GM12872 (cell line): ENCODE data around the gene CDH15.

Experiments used
- TF ChIP-seq, protein P1 (sequence below): IDR thresholded peaks from 3 replicates; pipeline ENCODE4 v1.5.1; 2011; ENCODE audit warnings: low read depth, mild to moderate bottlenecking, low read length, moderate library complexity; ENCODE audit not compliant: insufficient read depth

CDH15 gene

DNA sequence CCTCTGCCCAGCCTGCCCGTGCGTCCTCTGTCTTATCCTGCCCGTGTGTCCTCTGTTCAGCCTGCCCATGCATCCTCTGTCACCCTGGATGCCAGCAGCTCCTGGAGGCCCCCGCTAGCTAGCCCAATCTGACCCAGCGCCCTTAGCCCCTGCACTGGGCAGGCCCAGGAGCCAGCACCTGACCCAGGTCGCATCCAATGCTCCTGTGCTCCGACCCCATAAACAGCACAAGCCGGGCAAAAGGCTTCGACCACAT is 13.1 kb downstream of the CDH15 start:
- TF ChIP-seq, protein P1, sequence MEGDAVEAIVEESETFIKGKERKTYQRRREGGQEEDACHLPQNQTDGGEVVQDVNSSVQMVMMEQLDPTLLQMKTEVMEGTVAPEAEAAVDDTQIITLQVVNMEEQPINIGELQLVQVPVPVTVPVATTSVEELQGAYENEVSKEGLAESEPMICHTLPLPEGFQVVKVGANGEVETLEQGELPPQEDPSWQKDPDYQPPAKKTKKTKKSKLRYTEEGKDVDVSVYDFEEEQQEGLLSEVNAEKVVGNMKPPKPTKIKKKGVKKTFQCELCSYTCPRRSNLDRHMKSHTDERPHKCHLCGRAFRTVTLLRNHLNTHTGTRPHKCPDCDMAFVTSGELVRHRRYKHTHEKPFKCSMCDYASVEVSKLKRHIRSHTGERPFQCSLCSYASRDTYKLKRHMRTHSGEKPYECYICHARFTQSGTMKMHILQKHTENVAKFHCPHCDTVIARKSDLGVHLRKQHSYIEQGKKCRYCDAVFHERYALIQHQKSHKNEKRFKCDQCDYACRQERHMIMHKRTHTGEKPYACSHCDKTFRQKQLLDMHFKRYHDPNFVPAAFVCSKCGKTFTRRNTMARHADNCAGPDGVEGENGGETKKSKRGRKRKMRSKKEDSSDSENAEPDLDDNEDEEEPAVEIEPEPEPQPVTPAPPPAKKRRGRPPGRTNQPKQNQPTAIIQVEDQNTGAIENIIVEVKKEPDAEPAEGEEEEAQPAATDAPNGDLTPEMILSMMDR: no peak

DNA sequence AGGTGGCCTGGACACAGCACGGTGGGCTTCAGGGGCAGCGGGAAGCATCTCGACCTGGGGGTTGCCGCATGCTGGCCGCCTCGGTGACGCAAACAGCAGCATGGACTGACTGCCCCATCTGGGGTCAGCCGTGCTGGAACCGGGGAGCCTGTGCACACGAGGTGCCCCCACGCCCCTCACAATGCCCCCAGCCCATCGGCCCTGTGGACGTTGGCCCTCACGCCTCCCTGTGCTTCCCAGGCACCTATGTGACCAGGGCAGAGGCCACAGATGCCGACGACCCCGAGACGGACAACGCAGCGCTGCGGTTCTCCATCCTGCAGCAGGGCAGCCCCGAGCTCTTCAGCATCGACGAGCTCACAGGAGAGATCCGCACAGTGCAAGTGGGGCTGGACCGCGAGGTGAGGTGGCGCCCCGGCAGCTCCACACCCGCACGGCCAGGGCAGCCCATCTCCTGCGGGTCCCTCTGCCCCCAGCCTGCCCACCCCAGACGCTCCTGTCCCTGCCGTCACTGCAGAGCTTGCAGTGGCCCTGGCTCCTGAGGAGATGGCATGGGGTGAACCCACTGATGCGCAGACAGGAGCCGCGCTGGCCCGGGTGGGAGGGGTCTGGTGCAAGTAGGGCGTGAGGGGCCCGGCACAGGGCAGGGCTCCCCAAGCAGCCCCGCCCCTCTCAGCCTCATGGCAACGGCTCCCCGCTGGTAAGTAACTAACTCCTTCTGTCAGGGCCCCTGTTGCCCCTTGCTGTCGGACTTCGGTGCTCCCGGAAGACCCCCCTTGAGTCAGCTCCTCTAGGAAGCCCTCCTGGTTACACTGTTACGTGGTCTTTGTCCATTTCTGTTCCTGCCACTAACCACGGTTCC is 13.6 kb downstream of the CDH15 start:
- TF ChIP-seq, protein P1: no peak

DNA sequence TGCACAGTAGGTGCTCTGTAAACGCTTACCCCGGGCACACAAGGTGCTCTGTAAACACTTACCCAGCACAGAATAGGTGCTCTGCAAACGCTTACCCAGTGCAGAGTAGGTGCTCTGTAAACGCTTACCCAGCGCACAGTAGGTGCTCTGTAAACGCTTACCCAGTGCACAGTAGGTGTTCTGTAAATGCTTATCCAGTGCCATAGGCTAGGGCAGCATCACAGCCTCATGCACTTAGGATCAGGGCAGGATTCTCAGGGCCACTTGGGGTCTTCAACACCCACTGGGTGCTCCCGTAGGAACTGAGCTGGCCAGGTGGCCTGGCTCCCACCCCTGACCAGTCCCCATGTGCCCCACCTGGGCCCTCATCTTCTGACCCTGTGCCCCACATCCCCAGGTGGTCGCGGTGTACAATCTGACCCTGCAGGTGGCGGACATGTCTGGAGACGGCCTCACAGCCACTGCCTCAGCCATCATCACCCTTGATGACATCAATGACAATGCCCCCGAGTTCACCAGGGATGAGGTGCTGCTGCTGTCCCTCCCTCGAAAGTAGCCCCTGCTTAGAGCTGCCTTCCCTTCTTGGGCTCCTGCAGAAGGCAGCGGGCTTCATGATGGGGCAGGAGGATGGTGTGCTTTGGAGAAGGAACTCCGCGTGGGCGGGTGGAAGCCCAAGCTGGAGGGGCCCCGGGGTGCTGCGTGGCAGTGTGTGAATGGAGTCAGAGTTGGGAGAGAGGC is 15.7 kb downstream of the CDH15 start:
- TF ChIP-seq, protein P1: no peak

DNA sequence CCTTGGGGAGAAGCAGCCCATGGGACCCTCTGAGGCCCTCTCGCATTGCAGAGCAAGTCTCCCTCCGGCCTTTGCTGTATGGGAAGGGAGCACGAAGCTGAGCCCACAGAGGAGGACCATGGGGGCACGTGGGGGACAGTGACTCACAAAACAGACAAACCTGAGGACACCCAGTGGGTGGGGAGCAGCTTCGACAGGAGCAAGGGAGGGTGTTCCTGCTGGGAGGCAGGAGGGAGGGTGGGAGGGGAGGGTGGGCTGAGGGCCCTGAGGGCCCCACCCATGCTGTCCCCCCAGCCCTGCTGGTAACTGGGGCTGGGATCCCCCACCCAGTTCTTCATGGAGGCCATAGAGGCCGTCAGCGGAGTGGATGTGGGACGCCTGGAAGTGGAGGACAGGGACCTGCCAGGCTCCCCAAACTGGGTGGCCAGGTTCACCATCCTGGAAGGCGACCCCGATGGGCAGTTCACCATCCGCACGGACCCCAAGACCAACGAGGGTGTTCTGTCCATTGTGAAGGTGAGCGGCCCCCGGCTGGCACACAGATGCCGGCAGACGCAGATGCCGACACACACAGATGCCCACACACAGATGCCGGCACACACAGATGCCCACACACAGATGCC is 16.3 kb downstream of the CDH15 start:
- TF ChIP-seq, protein P1: no peak

DNA sequence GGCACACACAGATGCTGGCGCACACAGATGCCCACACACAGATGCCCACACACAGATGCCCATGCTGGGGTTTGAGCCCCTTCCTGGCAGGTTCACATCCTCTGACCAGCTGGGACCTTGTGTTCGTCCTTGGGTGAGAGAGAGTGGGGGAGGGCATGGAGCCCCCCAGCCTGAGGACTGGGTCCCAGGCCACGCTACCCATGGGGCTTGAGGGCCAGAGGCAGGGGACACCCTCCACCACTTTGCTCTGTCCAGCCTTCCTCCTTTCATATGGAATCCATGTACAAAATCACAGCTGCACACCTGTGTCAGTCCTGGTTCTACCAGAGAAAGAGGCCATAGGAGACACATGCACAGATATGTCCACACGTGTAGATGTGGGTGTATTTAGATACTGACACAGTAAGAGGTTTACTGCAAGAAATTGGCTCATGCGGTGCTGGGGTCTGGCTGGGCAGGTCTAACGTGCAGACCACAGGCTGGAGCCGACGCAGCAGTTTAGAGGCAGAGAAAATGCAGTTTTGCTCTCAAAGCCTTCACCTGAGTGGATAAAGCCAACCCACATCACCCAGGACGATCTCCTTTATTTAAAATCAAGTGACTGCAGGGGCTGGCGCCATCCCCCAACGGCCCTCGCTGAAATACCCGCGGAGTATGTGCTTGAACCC is 17.9 kb downstream of the CDH15 start:
- TF ChIP-seq, protein P1: no peak

DNA sequence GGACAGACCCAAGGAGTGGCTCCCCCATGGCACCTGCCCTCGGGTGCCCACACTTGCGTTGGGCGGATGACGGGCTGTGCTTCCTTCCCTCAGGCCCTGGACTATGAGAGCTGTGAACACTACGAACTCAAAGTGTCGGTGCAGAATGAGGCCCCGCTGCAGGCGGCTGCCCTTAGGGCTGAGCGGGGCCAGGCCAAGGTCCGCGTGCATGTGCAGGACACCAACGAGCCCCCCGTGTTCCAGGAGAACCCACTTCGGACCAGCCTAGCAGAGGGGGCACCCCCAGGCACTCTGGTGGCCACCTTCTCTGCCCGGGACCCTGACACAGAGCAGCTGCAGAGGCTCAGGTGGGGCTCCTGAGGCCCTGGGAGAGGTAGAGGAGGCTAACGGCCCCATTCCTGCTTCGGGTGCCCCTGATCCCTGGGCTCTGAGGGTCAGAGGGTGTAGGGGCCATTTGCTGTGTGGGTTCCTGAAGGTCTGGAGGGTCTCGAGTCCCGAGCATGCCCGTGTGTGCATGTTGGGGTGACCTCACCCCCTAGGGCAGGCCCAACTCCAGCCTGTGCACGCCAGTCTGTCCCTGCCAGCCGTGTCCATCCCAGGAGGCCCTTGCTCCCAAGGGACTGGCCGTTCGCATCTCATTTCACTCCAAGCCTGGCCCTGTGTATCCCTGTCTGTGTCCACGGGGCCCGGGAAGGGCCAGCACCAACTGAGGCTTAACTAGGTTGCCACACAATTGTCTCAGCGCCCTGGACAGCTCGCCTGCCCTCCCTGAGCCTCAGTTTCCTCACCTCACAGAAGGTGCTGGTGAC is 18.8 kb downstream of the CDH15 start:
- TF ChIP-seq, protein P1: no peak
